ENCODE data around the gene SURF1. TPM values are rescaled to one million over a fixed set of nuclear protein-coding genes. Genes with fewer than 3 reads are reported as not detected.

Gene SURF1
- total RNA-seq, 1 donor from 2014 or later: 30.0 TPM

- H3K4me1 Mint-ChIP-seq: peaks cover 16% of the 10 kb centered on the region
- no peaks in the 10 kb centered on the region for H3K9me3 Mint-ChIP-seq
- H3K36me3 Mint-ChIP-seq: peaks cover 25% of the 10 kb centered on the region
- peak overlapping the region; percentile 56 for H3K27ac Mint-ChIP-seq
- no peak for DNase-seq (ENCODE audit: low spot score in 2 of 2, unreplicated experiment in 2 of 2)
- H3K27me3 Mint-ChIP-seq (ENCODE audit: low read depth): no peaks in the 10 kb centered on the region
- no peak overlapping the region for H3K4me3 Mint-ChIP-seq
- TF ChIP-seq CTCF (IDR thresholded peaks at IDR 0.05; ENCODE audit: unreplicated experiment): no peak
These were observed 4.2 kb downstream of the SURF1 start for GRCh38 chr9:133351908-133352634.

- Mint-ChIP-seq H3K27ac (no peak overlapping the region), H3K4me3 (no peak overlapping the region), H3K4me1 (peaks cover 20% of the 10 kb centered on the region), H3K9me3 (no peaks in the 10 kb centered on the region), H3K36me3 (peaks cover 25% of the 10 kb centered on the region), H3K27me3 (ENCODE audit: low read depth) (no peaks in the 10 kb centered on the region)
- no peak for TF ChIP-seq CTCF (IDR thresholded peaks at IDR 0.05; ENCODE audit: unreplicated experiment)
- DNase-seq (ENCODE audit: low spot score in 2 of 2, unreplicated experiment in 2 of 2): no peak
These were observed 4.8 kb downstream of the SURF1 start for GRCh38 chr9:133351526-133351907.

- H3K27me3 Mint-ChIP-seq (ENCODE audit: low read depth): no peaks in the 10 kb centered on the region
- H3K4me1 Mint-ChIP-seq: peaks cover 23% of the 10 kb centered on the region
- DNase-seq (ENCODE audit: low spot score in 2 of 2, unreplicated experiment in 2 of 2): no peak
- TF ChIP-seq CTCF (IDR thresholded peaks at IDR 0.05; ENCODE audit: unreplicated experiment): no peak
- peak overlapping the region; percentile 100 for H3K27ac Mint-ChIP-seq
- no peaks in the 10 kb centered on the region for H3K9me3 Mint-ChIP-seq
- H3K36me3 Mint-ChIP-seq: peaks cover 25% of the 10 kb centered on the region
- peak overlapping the region; percentile 48 for H3K4me3 Mint-ChIP-seq
These were observed 6.2 kb downstream of the SURF1 start for GRCh38 chr9:133349965-133350616.

GRCh38 chr9:133348718-133349573, 7.3 kb downstream of the SURF1 start:
- peak overlapping the region; percentile 100 for H3K4me3 Mint-ChIP-seq
- no peak for TF ChIP-seq CTCF (IDR thresholded peaks at IDR 0.05; ENCODE audit: unreplicated experiment)
- DNase-seq (ENCODE audit: low spot score in 2 of 2, unreplicated experiment in 2 of 2): no peak
- H3K36me3 Mint-ChIP-seq: peaks cover 25% of the 10 kb centered on the region
- H3K4me1 Mint-ChIP-seq: peaks cover 23% of the 10 kb centered on the region
- no peaks in the 10 kb centered on the region for H3K9me3 Mint-ChIP-seq
- no peaks in the 10 kb centered on the region for H3K27me3 Mint-ChIP-seq (ENCODE audit: low read depth)
- H3K27ac Mint-ChIP-seq: peak overlapping the region; percentile 100

GRCh38 chr9:133347985-133348717, 8.1 kb downstream of the SURF1 start, which contains the start of the genes MED22 and RPL7A:
TSS of gene MED22 (minus strand) at chr9:133348131. CDS start at chr9:133346662, 1,469 bp downstream.
TSS of gene RPL7A (plus strand) at chr9:133348218. CDS start at chr9:133348244, 26 bp downstream.
- Mint-ChIP-seq H3K4me1 (peaks cover 23% of the 10 kb centered on the region), H3K27me3 (ENCODE audit: low read depth) (no peaks in the 10 kb centered on the region), H3K9me3 (no peaks in the 10 kb centered on the region), H3K36me3 (peaks cover 23% of the 10 kb centered on the region), H3K4me3 (peak within 1 kb of the TSS; percentile 100), H3K27ac (peak within 1 kb of the TSS; percentile 100)
- TF ChIP-seq CTCF (IDR thresholded peaks at IDR 0.05; ENCODE audit: unreplicated experiment): no peak
- peak; percentile 78 to 91 for DNase-seq (ENCODE audit: low spot score in 2 of 2, unreplicated experiment in 2 of 2)

All from mesothelial cell of epicardium (in vitro differentiated cells).